GM12872 (cell line): ENCODE data around the gene VSIG10L2.

ENCODE experiments used
- CTCF ChIP-seq: IDR thresholded peaks from 3 replicates; pipeline ENCODE4 v1.5.1; 2011; ENCODE audit warnings: low read depth, mild to moderate bottlenecking, low read length, moderate library complexity; ENCODE audit not compliant: insufficient read depth

VSIG10L2 gene

GRCh38 chr11:125960771-125961170 lies 14.9 kb downstream of the VSIG10L2 start:
- TF ChIP-seq CTCF, result no peak

- TF ChIP-seq CTCF, result no peak
Measured at GRCh38 chr11:125967515-125967914, 21.7 kb downstream of the VSIG10L2 start.

- TF ChIP-seq CTCF, result no peak
Measured at GRCh38 chr11:125968354-125968753, 22.5 kb downstream of the VSIG10L2 start.

GRCh38 chr11:125971618-125972017 lies 25.8 kb downstream of the VSIG10L2 start:
- TF ChIP-seq CTCF, result no peak

GRCh38 chr11:125974284-125974683 lies 28.4 kb downstream of the VSIG10L2 start:
- no peak for TF ChIP-seq CTCF

GRCh38 chr11:125975634-125976033 lies 29.8 kb downstream of the VSIG10L2 start:
- no peak for TF ChIP-seq CTCF

GRCh38 chr11:125976156-125976555 lies 30.3 kb downstream of the VSIG10L2 start:
- TF ChIP-seq CTCF, result no peak

GRCh38 chr11:125977333-125977732 lies 31.5 kb downstream of the VSIG10L2 start:
- TF ChIP-seq CTCF, result no peak
